ENCODE measurements around the gene FDX2. TPM values are rescaled to one million over a fixed set of nuclear protein-coding genes. Genes with fewer than 3 reads are reported as not detected.

Gene FDX2
- total and polyA plus RNA-seq, 2 of the 13 experiments (the other 11 are each of a cell fraction or from before 2014, with no cell fraction given): 21.0 to 24.7 TPM

DNA sequence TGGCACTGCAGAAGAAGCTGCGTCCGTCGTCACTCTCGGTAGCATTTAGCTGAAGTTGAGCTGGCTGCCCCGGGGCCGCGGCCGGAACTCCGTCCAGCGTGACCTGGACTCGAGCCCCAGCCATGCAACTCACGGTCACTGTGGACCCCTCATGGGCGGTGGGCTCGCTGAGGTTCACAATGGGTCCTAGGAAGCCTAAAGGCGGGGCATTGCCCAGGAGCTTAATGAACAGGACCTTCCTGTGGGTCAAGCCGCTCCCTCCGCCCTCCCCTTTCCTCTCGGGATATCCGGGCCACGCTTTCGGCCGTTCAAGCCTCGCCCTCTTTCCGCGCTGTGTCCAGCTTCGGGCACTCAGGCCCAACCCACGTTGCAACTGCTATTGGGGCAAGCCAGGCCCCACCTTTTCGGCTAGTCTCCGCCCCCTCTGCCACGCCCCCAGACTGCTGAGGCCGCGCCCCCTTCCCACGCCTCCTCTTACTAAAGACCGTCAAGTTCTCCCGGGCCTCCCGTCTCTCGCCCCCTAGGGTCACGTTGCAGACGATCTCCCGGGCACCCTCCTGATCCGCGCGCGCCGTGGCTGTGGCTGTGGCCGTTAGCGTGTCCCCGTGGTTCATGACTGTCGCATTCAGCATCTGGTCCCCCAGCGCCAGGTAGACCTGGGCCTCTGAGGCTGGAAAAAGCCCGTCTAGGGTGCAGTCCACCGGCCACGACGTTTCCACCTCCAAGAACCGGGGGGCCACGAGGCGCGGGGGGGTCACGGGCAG is 19.0 kb upstream of the FDX2 start (continued):
- TF ChIP-seq, protein P1, sequence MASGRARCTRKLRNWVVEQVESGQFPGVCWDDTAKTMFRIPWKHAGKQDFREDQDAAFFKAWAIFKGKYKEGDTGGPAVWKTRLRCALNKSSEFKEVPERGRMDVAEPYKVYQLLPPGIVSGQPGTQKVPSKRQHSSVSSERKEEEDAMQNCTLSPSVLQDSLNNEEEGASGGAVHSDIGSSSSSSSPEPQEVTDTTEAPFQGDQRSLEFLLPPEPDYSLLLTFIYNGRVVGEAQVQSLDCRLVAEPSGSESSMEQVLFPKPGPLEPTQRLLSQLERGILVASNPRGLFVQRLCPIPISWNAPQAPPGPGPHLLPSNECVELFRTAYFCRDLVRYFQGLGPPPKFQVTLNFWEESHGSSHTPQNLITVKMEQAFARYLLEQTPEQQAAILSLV (CRISPR knock-in tag; IDR thresholded peaks at IDR 0.05; ENCODE audit: borderline replicate concordance): peak; percentile 39; the same call in 1 of the 2 replicates
- TF ChIP-seq ZNF660 (CRISPR knock-in tag; IDR thresholded peaks at IDR 0.05; ENCODE audit: borderline replicate concordance, low read depth) (no peak), IKZF1 (IDR thresholded peaks at IDR 0.05) (no peak), ZNF761 (CRISPR knock-in tag; conservative IDR thresholded peaks at IDR 0.05) (no peak; the same call in 1 of the 2 replicates), NFRKB (IDR thresholded peaks at IDR 0.05) (no peak), ZNF589 (CRISPR knock-in tag; conservative IDR thresholded peaks at IDR 0.05) (no peak), ZNF724P (CRISPR knock-in tag; IDR thresholded peaks at IDR 0.05; ENCODE audit: borderline replicate concordance) (no peak), NR2F1 (CRISPR knock-in tag; IDR thresholded peaks at IDR 0.05) (no peak; a peak in 1 of 4 replicates)
- TF ChIP-seq, protein P2, sequence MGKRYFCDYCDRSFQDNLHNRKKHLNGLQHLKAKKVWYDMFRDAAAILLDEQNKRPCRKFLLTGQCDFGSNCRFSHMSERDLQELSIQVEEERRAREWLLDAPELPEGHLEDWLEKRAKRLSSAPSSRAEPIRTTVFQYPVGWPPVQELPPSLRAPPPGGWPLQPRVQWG (CRISPR knock-in tag; IDR thresholded peaks at IDR 0.05; ENCODE audit: borderline replicate concordance, low read depth): no peak
- TF ChIP-seq, protein P3, sequence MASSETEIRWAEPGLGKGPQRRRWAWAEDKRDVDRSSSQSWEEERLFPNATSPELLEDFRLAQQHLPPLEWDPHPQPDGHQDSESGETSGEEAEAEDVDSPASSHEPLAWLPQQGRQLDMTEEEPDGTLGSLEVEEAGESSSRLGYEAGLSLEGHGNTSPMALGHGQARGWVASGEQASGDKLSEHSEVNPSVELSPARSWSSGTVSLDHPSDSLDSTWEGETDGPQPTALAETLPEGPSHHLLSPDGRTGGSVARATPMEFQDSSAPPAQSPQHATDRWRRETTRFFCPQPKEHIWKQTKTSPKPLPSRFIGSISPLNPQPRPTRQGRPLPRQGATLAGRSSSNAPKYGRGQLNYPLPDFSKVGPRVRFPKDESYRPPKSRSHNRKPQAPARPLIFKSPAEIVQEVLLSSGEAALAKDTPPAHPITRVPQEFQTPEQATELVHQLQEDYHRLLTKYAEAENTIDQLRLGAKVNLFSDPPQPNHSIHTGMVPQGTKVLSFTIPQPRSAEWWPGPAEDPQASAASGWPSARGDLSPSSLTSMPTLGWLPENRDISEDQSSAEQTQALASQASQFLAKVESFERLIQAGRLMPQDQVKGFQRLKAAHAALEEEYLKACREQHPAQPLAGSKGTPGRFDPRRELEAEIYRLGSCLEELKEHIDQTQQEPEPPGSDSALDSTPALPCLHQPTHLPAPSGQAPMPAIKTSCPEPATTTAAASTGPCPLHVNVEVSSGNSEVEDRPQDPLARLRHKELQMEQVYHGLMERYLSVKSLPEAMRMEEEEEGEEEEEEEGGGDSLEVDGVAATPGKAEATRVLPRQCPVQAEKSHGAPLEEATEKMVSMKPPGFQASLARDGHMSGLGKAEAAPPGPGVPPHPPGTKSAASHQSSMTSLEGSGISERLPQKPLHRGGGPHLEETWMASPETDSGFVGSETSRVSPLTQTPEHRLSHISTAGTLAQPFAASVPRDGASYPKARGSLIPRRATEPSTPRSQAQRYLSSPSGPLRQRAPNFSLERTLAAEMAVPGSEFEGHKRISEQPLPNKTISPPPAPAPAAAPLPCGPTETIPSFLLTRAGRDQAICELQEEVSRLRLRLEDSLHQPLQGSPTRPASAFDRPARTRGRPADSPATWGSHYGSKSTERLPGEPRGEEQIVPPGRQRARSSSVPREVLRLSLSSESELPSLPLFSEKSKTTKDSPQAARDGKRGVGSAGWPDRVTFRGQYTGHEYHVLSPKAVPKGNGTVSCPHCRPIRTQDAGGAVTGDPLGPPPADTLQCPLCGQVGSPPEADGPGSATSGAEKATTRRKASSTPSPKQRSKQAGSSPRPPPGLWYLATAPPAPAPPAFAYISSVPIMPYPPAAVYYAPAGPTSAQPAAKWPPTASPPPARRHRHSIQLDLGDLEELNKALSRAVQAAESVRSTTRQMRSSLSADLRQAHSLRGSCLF (CRISPR knock-in tag; IDR thresholded peaks at IDR 0.05; ENCODE audit: borderline replicate concordance): no peak
- TF ChIP-seq, protein P4, sequence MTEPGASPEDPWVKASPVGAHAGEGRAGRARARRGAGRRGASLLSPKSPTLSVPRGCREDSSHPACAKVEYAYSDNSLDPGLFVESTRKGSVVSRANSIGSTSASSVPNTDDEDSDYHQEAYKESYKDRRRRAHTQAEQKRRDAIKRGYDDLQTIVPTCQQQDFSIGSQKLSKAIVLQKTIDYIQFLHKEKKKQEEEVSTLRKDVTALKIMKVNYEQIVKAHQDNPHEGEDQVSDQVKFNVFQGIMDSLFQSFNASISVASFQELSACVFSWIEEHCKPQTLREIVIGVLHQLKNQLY (CRISPR knock-in tag; IDR thresholded peaks at IDR 0.05): 0 out of 2 replicates have a peak, but pooled peaks have one; percentile 39
- TF ChIP-seq, protein P5, sequence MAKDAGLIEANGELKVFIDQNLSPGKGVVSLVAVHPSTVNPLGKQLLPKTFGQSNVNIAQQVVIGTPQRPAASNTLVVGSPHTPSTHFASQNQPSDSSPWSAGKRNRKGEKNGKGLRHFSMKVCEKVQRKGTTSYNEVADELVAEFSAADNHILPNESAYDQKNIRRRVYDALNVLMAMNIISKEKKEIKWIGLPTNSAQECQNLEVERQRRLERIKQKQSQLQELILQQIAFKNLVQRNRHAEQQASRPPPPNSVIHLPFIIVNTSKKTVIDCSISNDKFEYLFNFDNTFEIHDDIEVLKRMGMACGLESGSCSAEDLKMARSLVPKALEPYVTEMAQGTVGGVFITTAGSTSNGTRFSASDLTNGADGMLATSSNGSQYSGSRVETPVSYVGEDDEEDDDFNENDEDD (CRISPR knock-in tag; IDR thresholded peaks at IDR 0.05; ENCODE audit: borderline replicate concordance): peak; percentile 34; the same call in 1 of the 2 replicates
- TF ChIP-seq, protein P6, sequence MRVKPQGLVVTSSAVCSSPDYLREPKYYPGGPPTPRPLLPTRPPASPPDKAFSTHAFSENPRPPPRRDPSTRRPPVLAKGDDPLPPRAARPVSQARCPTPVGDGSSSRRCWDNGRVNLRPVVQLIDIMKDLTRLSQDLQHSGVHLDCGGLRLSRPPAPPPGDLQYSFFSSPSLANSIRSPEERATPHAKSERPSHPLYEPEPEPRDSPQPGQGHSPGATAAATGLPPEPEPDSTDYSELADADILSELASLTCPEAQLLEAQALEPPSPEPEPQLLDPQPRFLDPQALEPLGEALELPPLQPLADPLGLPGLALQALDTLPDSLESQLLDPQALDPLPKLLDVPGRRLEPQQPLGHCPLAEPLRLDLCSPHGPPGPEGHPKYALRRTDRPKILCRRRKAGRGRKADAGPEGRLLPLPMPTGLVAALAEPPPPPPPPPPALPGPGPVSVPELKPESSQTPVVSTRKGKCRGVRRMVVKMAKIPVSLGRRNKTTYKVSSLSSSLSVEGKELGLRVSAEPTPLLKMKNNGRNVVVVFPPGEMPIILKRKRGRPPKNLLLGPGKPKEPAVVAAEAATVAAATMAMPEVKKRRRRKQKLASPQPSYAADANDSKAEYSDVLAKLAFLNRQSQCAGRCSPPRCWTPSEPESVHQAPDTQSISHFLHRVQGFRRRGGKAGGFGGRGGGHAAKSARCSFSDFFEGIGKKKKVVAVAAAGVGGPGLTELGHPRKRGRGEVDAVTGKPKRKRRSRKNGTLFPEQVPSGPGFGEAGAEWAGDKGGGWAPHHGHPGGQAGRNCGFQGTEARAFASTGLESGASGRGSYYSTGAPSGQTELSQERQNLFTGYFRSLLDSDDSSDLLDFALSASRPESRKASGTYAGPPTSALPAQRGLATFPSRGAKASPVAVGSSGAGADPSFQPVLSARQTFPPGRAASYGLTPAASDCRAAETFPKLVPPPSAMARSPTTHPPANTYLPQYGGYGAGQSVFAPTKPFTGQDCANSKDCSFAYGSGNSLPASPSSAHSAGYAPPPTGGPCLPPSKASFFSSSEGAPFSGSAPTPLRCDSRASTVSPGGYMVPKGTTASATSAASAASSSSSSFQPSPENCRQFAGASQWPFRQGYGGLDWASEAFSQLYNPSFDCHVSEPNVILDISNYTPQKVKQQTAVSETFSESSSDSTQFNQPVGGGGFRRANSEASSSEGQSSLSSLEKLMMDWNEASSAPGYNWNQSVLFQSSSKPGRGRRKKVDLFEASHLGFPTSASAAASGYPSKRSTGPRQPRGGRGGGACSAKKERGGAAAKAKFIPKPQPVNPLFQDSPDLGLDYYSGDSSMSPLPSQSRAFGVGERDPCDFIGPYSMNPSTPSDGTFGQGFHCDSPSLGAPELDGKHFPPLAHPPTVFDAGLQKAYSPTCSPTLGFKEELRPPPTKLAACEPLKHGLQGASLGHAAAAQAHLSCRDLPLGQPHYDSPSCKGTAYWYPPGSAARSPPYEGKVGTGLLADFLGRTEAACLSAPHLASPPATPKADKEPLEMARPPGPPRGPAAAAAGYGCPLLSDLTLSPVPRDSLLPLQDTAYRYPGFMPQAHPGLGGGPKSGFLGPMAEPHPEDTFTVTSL (CRISPR knock-in tag; IDR thresholded peaks at IDR 0.05; ENCODE audit: borderline replicate concordance): 0 out of 2 replicates have a peak, but pooled peaks have one; percentile 14
